ENCODE results near the gene TRAPPC10.

- TF ChIP-seq CTCF (IDR thresholded peaks at IDR 0.05 in 4 of 5, conservative IDR thresholded peaks at IDR 0.05 in 1 of 5) (no peak), POLR2A (IDR thresholded peaks at IDR 0.05) (no peak)
Measured at GRCh38 chr21:43978060-43978459, 34.0 kb upstream of the TRAPPC10 start.
